ENCODE data around the gene CSK.
A peak's percentile ranks its signal among the peaks of the same experiment; 100 is the strongest.

CSK gene

DNA sequence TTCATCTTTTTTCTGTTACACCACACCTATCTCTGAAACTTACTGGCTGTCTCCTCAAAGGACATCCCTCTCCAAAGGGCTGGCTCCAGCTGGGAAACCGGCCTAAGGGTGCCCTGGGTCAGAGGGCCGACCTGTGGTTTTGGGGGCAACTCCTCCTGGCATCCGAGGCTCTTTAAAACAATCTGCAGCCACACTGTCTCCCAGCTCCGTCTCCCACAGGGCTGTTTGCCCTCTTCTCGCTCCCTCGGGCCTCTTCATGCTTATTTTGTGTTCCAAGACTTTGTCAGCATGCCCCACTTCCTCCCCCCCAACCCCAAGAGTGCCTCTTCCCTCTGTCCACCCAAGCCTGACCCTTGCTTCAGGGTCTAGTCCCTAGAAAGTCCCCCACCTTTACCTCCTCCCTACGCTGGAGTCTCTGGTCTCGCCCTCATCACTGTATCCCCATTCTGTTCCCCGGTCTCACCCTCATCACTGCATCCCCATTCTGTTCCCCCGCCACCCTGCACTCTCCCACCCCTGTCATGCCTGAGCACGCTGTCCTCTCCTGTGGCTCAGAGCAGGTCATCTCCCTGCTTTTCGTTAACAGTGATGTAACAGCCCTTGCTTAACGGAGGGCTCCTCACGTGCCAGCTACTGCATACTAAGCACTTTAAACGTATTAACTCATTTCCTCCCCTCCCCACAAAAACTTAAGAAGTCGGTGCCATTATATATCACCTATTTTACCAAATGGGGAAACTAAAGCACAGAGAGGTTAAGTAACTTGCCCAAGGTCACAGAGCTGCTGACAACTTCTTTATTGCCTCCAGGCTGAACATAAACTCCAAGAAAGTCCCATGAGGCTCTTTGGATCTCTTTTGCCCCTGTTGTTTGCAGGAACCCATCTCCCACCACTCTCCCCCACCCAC, 1.1 kb upstream of the CSK start:
- Histone ChIP-seq H3K9ac (ENCODE audit: low read length) (peak overlapping the region; percentile 70), H3F3A (ENCODE audit: insufficient read depth, low read length) (peaks cover 82% of the 10 kb centered on the region), H3K27me3 (replicated peaks; ENCODE audit: insufficient read depth, low read length) (no peaks in the 10 kb centered on the region), H3K9me3 (replicated peaks; ENCODE audit: insufficient read depth, low read length) (no peaks in the 10 kb centered on the region), H3K79me2 (ENCODE audit: low read length) (peaks cover 50% of the 10 kb centered on the region), H3K36me3 (replicated peaks; ENCODE audit: insufficient read depth, low read length) (no peaks in the 10 kb centered on the region), H4K20me1 (ENCODE audit: insufficient read depth, low read length) (no peaks in the 10 kb centered on the region), H3K4me2 (ENCODE audit: low read depth, low read length) (peak overlapping the region; percentile 99), H3K4me1 (ENCODE audit: low read length) (peaks cover 61% of the 10 kb centered on the region), H3K9me2 (replicated peaks; ENCODE audit: insufficient read depth, low read length) (no peaks in the 10 kb centered on the region), H3K27ac (ENCODE audit: low read length) (peak overlapping the region; percentile 88), H3K4me3 (ENCODE audit: low read length) (peak overlapping the region; percentile 62), H2AFZ (ENCODE audit: low read length) (peak overlapping the region; percentile 25; the same call in 1 of the 2 replicates)
- TF ChIP-seq EZH2 (optimal IDR thresholded peaks at IDR 0.05; ENCODE audit: low read depth, low read length): no peak
- no peak for TF ChIP-seq EZH2phosphoT487 (IDR thresholded peaks at IDR 0.05; ENCODE audit: low read length)
- TF ChIP-seq CTCF (IDR thresholded peaks at IDR 0.05; ENCODE audit: low read length): no peak
- DNase-seq: peak; percentile 83

DNA sequence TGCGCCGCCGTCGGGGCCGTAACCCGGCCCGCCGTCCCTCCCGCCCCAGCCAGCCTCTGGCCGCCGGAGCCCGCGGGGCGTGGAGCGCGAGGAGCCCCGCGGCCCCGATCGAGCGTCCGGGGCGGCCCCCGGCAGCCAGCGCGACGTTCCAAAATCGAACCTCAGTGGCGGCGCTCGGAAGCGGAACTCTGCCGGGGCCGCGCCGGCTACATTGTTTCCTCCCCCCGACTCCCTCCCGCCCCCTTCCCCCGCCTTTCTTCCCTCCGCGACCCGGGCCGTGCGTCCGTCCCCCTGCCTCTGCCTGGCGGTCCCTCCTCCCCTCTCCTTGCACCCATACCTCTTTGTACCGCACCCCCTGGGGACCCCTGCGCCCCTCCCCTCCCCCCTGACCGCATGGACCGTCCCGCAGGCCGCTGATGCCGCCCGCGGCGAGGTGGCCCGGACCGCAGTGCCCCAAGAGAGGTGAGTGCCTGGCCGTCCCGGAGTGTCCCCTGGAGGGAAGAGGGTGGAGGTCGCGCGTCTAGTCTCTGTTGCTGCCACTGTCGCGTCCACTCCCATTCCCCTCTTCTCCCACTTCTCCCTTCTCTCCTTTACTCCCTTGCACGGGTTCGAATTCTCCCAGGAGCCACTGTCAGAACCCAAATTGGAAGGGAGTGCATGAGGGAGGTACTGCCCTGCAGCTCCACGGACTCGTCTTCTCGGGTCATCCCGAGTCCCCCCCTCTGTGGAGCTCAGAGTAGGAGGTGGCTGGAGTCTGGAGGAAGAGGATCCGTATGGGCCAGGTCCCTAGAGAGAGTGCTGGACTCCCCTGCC, 585 bp downstream of the CSK start:
- DNase-seq: peak; percentile 57
- Histone ChIP-seq H3K4me1 (ENCODE audit: low read length) (peaks cover 58% of the 10 kb centered on the region), H3F3A (ENCODE audit: insufficient read depth, low read length) (peaks cover 85% of the 10 kb centered on the region), H3K4me3 (ENCODE audit: low read length) (peak overlapping the region; percentile 93), H3K27me3 (replicated peaks; ENCODE audit: insufficient read depth, low read length) (no peaks in the 10 kb centered on the region), H3K9me2 (replicated peaks; ENCODE audit: insufficient read depth, low read length) (no peaks in the 10 kb centered on the region), H4K20me1 (ENCODE audit: insufficient read depth, low read length) (no peaks in the 10 kb centered on the region), H3K9me3 (replicated peaks; ENCODE audit: insufficient read depth, low read length) (no peaks in the 10 kb centered on the region), H2AFZ (ENCODE audit: low read length) (no peak overlapping the region), H3K36me3 (replicated peaks; ENCODE audit: insufficient read depth, low read length) (no peaks in the 10 kb centered on the region), H3K79me2 (ENCODE audit: low read length) (peaks cover 62% of the 10 kb centered on the region), H3K4me2 (ENCODE audit: low read depth, low read length) (peak overlapping the region; percentile 99), H3K9ac (ENCODE audit: low read length) (peak overlapping the region; percentile 89), H3K27ac (ENCODE audit: low read length) (peak overlapping the region; percentile 95)
- no peak for TF ChIP-seq EZH2phosphoT487 (IDR thresholded peaks at IDR 0.05; ENCODE audit: low read length)
- TF ChIP-seq EZH2 (optimal IDR thresholded peaks at IDR 0.05; ENCODE audit: low read depth, low read length): no peak
- TF ChIP-seq CTCF (IDR thresholded peaks at IDR 0.05; ENCODE audit: low read length): no peak

DNA sequence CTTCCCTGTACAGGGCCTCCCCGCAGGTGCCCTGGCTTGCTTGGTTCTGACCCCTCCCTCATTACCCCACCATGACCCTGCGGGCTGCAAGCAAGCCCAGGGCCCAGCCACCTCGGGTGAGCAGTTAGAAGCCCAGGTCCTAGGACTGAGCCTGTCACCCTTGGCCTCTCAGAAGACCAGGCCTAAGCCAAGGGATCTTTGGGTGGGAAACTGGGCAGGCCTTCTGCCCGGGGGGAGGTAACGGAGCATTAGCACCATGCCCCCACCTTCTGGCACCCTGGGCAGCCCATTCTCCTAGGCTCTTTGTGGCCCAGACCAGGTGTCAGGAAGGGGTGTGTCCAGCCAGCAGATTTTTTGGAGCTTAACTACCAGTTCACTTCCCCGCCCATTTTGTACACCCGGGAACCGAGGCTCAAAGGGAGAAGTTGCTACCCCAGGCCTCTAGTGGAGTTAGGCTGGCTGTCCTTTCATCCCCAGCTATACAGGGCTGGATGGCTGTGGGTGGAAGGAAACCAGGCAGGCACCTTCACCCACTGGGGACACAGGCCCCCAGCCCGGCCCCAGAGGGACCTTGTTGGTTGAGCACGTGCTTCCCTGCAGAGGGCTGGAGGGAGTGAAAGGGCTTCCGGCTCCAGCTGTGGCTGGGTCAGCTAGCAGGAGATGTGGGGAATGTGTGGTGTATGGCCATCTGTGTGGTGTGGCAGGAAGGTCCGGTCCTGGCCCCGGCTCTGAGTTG, 1.4 kb downstream of the CSK start:
- Histone ChIP-seq H3K36me3 (replicated peaks; ENCODE audit: insufficient read depth, low read length) (no peaks in the 10 kb centered on the region), H3K9me3 (replicated peaks; ENCODE audit: insufficient read depth, low read length) (no peaks in the 10 kb centered on the region), H3K9me2 (replicated peaks; ENCODE audit: insufficient read depth, low read length) (no peaks in the 10 kb centered on the region), H3K9ac (ENCODE audit: low read length) (peak overlapping the region; percentile 89), H2AFZ (ENCODE audit: low read length) (no peak overlapping the region), H3K79me2 (ENCODE audit: low read length) (peaks cover 66% of the 10 kb centered on the region), H3K27ac (ENCODE audit: low read length) (peak overlapping the region; percentile 95), H3K4me1 (ENCODE audit: low read length) (peaks cover 54% of the 10 kb centered on the region), H3F3A (ENCODE audit: insufficient read depth, low read length) (peaks cover 85% of the 10 kb centered on the region), H4K20me1 (ENCODE audit: insufficient read depth, low read length) (no peaks in the 10 kb centered on the region), H3K4me3 (ENCODE audit: low read length) (peak overlapping the region; percentile 93), H3K4me2 (ENCODE audit: low read depth, low read length) (peak overlapping the region; percentile 99), H3K27me3 (replicated peaks; ENCODE audit: insufficient read depth, low read length) (no peaks in the 10 kb centered on the region)
- peak; percentile 87 for DNase-seq
- TF ChIP-seq EZH2phosphoT487 (IDR thresholded peaks at IDR 0.05; ENCODE audit: low read length): no peak
- no peak for TF ChIP-seq CTCF (IDR thresholded peaks at IDR 0.05; ENCODE audit: low read length)
- no peak for TF ChIP-seq EZH2 (optimal IDR thresholded peaks at IDR 0.05; ENCODE audit: low read depth, low read length)
